Suppressor macrophage treated with lipopolysaccharide for 4 hours (primary cell): ENCODE measurements around the gene ITGA11.

Experiments used
- DNase-seq: peaks from one replicate; pipeline ENCODE4 v3.0.0-alpha.2; 2020

Gene ITGA11

GRCh38 chr15:68369931-68370767 is 61.8 kb downstream of the ITGA11 start:
- DNase-seq = no peak

DNA sequence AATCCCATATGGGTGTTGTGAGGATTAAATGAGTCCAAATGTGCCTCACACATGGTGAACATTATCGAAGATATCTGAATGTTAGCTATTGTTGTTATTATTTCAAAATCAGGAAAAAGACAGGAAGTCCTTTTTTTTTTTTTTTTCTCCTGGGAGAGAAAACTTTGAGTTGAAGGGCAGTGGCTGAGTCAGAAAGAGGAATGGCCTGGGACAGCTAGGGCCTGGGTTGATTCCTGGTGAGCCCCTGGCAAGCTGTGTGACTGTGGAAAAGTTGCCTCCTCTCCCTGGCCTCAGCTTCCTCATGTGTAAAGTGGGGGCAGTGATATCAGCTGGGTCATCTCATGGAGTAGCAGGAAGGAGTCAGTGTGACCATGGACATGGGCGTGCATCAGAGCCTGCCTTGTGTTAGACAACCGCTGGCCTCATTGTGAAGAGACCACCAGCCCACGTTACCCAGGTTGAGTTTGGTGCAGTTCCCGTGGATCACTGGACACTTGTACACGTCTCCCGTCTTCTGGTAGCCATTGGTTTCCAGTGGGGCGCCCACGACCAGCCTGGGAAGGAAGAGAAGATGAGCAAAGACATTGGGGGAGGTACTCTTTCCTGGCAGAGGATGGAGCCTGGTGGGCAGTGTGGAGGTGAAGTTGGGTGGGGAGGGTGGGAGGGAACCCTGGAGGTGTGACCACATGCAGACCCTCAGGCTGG is 63.1 kb downstream of the ITGA11 start:
- DNase-seq = peak; percentile 35

DNA sequence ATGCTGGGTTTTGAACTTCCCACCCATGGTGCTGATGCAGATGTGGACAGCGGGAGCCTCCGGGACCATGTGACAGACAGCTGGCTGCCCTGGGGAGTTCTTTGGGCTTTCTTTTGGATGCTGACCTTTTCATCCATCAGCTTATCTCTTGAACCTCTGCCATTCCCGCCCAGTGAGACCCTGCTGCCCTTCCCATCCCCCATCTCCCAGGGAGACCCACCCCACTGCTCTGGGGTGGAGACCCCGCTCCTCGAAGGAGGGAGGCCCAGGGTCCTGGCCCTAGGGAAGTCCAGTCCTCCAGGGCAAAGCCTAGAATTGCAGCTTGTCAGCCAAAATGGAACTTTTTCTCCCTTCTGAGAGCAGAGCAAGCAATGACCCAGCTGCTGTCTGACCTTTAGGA is 64.0 kb downstream of the ITGA11 start:
- DNase-seq = no peak

GRCh38 chr15:68367226-68367625 is 64.7 kb downstream of the ITGA11 start:
- no peak for DNase-seq

- DNase-seq = no peak
Observed at GRCh38 chr15:68366314-68366713, 65.6 kb downstream of the ITGA11 start.

GRCh38 chr15:68365770-68366169 is 66.2 kb downstream of the ITGA11 start:
- DNase-seq = no peak

DNA sequence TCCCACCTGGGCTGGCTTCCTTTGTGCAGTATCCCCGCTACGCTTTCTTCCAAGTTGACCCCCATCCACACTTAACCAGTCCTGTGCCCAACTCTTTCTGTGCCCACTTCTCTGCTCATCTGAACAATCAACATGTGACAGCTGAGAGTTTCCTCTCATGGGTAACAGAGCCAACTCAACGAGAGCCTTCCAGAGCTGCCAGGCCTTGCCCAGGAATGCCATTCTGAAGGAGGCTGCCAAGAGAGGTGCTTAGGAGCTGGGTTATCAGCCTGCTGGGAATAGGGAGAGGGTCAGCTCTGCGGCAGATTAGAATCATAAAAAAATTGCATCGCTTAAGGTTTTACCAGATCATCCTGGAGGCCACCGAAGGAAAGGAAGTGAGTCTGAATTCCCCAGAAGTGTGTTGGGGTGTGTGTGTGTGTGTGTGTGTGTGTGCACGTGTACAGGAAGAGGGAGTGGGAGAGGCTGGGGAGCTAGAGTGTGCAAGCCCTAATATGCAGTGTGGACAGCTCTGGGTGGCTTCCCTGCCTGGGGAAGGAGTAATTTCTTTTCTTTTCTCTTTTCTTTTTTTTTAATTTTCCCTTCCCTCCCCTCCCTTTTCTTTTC is 66.7 kb downstream of the ITGA11 start:
- DNase-seq = no peak

DNA sequence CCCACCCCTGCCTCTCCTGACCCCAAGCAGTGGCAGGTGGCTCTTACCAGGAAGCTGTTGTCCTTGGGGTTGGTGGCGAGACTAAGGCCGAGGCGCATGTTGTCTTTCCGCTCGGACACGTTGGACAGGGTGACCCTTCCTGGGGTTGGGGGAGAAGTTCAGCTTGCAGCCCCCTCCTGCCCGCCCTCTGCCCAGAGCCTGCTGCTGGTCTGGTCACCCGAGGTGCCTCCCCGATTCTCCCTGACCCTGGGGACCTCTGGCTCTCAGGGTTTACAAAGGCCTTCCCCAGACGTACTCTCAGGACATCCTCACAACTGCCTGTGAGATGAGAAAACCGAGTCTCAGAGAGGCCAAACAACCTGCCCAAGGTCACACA is 67.3 kb downstream of the ITGA11 start:
- DNase-seq = no peak

GRCh38 chr15:68364028-68364659 is 67.8 kb downstream of the ITGA11 start:
- no peak for DNase-seq

DNA sequence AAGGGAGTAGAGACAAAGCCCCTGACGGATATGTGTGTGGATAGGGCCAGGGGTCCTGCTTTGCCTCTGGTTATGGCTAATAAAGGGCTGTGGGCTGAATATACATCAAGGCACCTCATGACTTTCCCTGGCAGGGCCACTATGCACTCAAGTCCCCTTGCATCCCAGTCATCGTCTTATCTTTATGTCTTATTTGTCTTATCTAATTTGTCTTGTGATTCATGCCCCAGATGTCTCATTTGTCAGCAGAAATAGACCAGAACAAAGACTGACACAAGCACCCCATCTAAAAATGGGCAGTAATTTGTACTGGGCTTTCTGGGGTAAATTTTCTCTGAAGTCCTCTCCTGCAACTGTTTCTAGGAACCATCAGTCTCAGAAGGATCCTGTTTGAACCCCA is 68.6 kb downstream of the ITGA11 start:
- no peak for DNase-seq

DNA sequence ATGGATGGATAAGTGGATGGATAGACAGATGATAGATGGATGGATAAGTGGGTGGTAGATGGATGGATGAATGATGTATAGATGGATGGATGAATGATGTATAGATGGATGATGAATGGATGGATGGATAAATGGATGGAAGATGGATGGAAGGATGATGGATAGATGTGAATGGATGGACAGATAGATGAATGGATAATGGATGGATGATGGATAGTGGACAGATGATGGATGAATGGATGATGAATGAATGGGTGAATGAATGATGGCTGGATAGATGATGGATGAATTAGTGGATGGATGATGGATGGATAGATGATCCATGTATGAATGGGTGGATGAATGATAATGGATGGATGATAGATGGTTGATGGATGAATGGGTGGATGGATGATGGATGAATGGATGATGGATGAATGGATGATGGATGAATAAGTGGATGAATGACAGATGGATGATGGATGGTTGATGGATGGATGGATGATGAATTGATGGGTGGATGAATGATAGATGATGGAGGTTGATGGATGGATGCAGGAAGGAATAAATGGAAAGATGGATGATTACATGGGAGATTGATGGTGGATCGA is 69.3 kb downstream of the ITGA11 start:
- DNase-seq = no peak

GRCh38 chr15:68360721-68361120 is 71.2 kb downstream of the ITGA11 start:
- no peak for DNase-seq

- no peak for DNase-seq
Observed at GRCh38 chr15:68356778-68357177, 75.2 kb downstream of the ITGA11 start.

DNA sequence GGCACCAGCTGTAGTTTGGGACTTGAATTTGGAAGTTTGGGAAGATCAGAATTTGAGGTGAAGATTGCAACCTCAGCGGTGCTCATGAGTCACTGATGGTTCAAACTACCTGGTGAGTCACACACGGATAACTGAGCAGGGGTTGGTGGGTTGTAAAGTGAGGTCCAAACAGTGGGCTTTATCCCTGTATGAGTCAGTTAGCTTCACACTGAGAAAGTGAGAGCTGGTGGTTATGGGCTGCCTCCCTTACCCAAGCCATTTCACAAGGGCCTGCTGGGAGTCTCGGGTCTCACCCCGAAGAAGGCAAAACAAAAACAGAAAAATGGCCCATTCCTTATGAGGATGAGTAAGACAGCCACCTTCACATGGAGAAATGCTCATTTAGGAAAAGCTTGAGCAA is 77.0 kb downstream of the ITGA11 start:
- peak; percentile 58 for DNase-seq

GRCh38 chr15:68354268-68354667 is 77.7 kb downstream of the ITGA11 start:
- DNase-seq = no peak

DNA sequence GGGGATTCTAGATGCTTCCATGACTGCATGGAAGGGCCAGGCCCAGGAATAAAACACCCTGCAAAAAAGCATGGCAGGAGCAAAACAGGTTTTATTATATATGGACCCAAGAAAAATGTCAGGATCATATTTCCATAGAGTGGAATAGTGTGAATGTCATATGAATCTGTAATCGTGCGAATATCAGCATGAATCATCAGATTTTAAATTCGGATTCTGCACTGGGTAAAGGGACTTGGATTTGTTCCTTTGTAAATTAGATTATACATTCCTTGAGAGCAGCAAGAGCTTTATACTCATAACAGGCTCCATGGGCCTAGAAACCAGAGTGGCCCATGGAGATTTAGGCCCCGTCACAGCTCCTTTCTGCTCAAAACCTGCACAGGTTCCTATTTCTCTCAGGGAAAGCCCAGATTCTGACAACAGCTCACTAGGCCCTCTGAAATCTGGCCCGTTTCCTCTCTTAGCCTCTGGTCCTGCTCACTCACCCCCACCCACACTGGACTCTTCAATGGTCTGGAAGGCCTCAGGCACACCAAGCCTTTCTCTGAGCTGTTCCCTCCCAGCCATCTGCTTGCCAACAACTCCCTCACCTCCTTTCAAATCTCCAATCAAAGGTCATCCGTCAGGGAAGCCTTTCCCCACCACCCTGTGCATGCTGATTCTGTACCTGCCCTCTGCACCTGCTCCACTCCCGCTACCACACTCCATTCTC is 78.4 kb downstream of the ITGA11 start:
- DNase-seq = peak; percentile 64

- DNase-seq = peak; percentile 95
Observed at GRCh38 chr15:68352401-68353062, 79.4 kb downstream of the ITGA11 start.

GRCh38 chr15:68349151-68349550 is 82.8 kb downstream of the ITGA11 start:
- no peak for DNase-seq

DNA sequence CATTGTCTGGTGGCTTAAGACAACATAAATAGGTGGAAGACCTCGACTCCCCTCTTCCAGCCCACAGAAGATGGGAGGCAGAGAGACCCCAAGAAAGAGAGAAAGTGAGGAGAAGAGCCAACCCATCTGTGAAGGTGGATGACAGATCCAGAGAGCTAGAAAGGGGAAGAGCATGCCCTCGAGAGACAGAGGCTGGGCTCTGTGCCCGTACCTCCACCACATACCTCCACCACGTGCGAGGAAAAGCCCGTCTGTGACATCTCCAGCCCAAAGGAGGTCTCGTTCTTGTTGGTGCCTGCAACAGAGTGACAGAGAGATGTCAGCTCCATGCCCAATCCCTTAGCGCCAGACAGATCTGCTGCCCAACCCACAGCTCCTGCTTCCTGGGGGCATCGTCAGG is 83.4 kb downstream of the ITGA11 start:
- no peak for DNase-seq

- DNase-seq = no peak
Observed at GRCh38 chr15:68348081-68348480, 83.9 kb downstream of the ITGA11 start.

DNA sequence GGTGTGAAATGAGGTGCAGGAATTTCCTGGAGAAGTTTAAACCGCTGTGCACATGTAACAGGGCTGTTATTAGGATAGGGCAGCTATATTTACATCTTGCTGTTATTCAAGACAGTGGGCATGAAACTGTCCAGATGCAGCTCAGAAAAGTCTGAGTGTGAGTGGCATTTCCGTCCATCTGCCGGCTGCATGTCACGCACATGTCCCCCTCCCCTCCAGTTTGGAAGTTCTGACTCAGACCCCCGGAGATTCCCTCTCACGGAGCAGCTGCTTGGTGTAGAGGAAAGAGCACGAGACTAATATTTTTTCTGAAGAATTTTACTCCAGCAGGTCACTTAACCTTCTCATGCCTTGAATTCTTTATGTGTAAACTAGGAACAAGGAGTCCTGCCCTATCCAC is 84.6 kb downstream of the ITGA11 start:
- no peak for DNase-seq

- no peak for DNase-seq
Observed at GRCh38 chr15:68346979-68347378, 85.0 kb downstream of the ITGA11 start.
